ENCODE results near the gene STAC.
A peak's percentile ranks its signal among the peaks of the same experiment; 100 is the strongest.
"Not testable (repeated sequence)": the region's sequence is repeated elsewhere in the genome, so short reads cannot be mapped to it uniquely, and the experiment has no call there.

STAC gene

DNA sequence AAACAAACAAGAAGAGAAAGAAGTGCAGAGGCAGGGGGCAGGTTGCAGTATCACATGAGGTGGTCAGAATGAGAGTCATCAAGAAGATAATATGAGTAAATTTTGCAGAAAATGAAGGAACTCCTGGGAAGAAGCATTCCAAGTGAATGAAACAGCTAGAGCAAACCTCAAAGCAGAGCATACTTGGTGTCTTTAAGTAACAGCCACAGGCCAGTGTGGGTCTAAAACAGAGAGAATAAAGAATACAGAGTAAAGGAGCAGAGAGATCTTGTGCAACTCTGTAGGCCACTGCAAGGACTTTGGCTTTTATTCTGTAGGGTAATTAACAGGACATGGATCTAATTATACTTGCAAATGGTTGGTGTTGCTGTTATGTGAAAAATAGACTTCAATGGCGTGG is 81.3 kb downstream of the STAC start:
- Histone ChIP-seq H3K27ac (no peak overlapping the region), H3K9me3 (peaks cover 0 to 11% (median 4%) of the 10 kb centered on the region in 3 donors), H3K4me1 (peaks cover 0 to 48% (median 10%) of the 10 kb centered on the region in 4 donors), H3K27me3 (no peaks in the 10 kb centered on the region), H3K4me3 (no peak overlapping the region), H3K36me3 (peaks cover 0 to 9% (median 6%) of the 10 kb centered on the region in 3 donors)
- intact Hi-C loops (cut with DNase I; ENCODE audit: low total_unique reads): no loop called here
- TF ChIP-seq, protein P1, sequence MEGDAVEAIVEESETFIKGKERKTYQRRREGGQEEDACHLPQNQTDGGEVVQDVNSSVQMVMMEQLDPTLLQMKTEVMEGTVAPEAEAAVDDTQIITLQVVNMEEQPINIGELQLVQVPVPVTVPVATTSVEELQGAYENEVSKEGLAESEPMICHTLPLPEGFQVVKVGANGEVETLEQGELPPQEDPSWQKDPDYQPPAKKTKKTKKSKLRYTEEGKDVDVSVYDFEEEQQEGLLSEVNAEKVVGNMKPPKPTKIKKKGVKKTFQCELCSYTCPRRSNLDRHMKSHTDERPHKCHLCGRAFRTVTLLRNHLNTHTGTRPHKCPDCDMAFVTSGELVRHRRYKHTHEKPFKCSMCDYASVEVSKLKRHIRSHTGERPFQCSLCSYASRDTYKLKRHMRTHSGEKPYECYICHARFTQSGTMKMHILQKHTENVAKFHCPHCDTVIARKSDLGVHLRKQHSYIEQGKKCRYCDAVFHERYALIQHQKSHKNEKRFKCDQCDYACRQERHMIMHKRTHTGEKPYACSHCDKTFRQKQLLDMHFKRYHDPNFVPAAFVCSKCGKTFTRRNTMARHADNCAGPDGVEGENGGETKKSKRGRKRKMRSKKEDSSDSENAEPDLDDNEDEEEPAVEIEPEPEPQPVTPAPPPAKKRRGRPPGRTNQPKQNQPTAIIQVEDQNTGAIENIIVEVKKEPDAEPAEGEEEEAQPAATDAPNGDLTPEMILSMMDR (IDR thresholded peaks at IDR 0.05): no peak
- no peak for DNase-seq

DNA sequence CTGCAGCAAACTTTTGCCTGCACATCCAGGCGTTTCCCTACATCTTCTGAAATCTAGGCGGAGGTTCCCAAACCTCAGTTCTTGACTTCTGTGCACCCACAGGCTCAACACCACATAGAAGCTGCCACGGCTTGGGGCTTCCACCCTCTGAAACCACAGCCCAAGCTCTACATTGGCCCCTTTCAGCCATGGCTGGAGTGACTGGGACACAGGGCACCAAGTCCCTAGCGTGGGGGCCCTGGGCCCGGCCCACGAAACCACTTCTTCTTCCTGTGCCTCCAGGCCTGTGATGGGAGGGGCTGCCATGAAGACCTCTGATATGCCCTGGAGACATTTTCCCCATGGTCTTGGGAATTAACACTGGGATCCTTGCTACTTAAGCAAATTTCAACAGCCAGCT is 91.7 kb downstream of the STAC start:
- intact Hi-C loops (cut with DNase I; ENCODE audit: low total_unique reads): not testable (repeated sequence)

DNA sequence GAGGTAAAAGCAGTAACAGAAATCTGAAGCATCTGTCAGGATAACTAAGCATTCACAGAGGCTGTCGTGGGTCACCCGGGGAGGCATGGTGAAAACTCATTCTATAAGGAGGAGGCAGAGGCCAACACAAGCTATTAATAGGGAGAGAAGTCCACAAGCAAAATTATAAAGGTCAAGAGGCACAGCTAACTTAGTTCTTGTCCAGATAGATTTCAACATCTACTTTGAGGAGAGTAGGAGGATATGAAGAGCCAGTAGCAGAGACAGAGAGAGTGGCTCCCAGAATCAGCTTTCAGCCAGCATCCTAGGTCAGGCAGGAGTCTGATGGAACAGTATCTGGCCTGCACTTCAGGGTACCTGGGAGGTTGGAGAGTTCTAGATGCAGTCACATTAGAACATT is 95.3 kb downstream of the STAC start:
- Histone ChIP-seq H3K27me3 (no peaks in the 10 kb centered on the region), H3K27ac (no peak overlapping the region)
- intact Hi-C loops (cut with DNase I; ENCODE audit: low total_unique reads): no loop called here

More for the DNA sequence above, 91.7 kb downstream of the STAC start:
- H3K4me3 ChIP-seq, H3K36me3 ChIP-seq, DNase-seq, H3K9me3 ChIP-seq, H3K27me3 ChIP-seq, H3K27ac ChIP-seq: not testable (repeated sequence)
- peaks cover 0 to 13% (median 0%) of the 10 kb centered on the region in 4 donors for H3K4me1 ChIP-seq

DNA sequence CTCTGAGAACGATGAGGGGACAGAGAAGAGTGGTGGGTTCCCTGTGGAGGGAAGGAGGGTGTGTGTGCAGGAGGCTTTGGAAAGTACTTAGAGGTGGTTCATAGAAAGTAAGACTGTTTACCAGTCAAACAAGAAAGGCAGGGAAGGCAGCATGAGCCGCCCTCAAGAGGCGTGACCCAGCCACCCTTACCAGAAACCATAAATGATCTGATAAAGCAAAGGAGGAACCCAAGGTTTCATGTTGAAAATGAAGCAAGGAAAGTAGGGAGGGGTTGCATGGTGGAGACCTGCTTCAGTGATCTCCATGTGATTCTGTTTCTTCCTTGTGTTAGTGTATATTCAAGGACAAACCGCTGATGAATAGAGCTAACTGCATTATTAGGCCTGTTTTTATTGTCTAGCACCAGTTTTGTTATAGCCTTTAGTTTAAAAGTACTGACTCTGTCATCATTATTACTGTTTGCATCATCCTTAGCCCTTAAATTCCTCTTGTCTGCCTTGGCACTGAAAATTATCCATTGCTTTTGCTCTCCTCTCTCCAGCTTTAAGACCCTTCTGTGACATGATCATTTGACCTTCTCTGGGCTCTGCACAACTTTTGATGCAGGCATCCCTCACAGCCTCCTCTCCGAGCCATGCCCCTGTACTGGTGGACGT is 96.1 kb downstream of the STAC start:
- no peak overlapping the region for H3K4me3 ChIP-seq
- peaks cover 0 to 4% (median 0%) of the 10 kb centered on the region in 3 donors for H3K36me3 ChIP-seq
- H3K9me3 ChIP-seq: no peaks in the 10 kb centered on the region
- intact Hi-C loops (cut with DNase I; ENCODE audit: low total_unique reads): no loop called here
- DNase-seq: no peak
- TF ChIP-seq, protein P1 (IDR thresholded peaks at IDR 0.05): no peak
- H3K27ac ChIP-seq: no peak overlapping the region
- H3K27me3 ChIP-seq: no peaks in the 10 kb centered on the region
- H3K4me1 ChIP-seq: peaks cover 0 to 20% (median 0%) of the 10 kb centered on the region in 4 donors

More for the DNA sequence above, 95.3 kb downstream of the STAC start:
- peaks cover 0 to 4% (median 0%) of the 10 kb centered on the region in 3 donors for H3K36me3 ChIP-seq
- H3K4me3 ChIP-seq: no peak overlapping the region
- no peak for DNase-seq
- H3K4me1 ChIP-seq: peaks cover 0 to 13% (median 0%) of the 10 kb centered on the region in 4 donors
- H3K9me3 ChIP-seq: no peaks in the 10 kb centered on the region
- TF ChIP-seq, protein P1 (IDR thresholded peaks at IDR 0.05): no peak

DNA sequence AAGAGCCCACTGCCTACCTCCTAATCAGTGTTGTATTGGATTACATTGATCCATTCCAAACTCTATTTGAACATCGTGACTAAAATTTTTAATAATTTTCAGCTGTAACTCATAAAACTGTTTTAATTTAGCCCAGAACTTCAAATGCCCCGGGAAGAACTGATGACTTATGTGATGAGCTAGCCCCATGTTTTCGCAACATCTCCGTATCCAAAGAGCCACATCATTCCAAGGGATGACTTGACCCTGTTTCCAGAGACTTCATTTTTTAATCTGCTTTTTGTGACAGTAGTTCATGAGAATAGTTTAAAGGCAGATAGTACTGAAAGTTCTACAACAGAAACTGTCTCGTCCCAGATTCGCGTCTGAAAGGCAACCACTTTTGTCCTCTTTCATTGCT is 97.4 kb downstream of the STAC start:
- H3K36me3 ChIP-seq: peaks cover 0 to 4% (median 0%) of the 10 kb centered on the region in 3 donors
- intact Hi-C loops (cut with DNase I; ENCODE audit: low total_unique reads): no loop called here
- no peaks in the 10 kb centered on the region for H3K27me3 ChIP-seq
- H3K4me3 ChIP-seq: no peak overlapping the region
- TF ChIP-seq, protein P1 (IDR thresholded peaks at IDR 0.05): no peak
- H3K9me3 ChIP-seq: no peaks in the 10 kb centered on the region
- H3K4me1 ChIP-seq: peaks cover 0 to 20% (median 0%) of the 10 kb centered on the region in 4 donors
- peak in 1 of 2 donors; percentile 33 for DNase-seq
- no peak overlapping the region for H3K27ac ChIP-seq

DNA sequence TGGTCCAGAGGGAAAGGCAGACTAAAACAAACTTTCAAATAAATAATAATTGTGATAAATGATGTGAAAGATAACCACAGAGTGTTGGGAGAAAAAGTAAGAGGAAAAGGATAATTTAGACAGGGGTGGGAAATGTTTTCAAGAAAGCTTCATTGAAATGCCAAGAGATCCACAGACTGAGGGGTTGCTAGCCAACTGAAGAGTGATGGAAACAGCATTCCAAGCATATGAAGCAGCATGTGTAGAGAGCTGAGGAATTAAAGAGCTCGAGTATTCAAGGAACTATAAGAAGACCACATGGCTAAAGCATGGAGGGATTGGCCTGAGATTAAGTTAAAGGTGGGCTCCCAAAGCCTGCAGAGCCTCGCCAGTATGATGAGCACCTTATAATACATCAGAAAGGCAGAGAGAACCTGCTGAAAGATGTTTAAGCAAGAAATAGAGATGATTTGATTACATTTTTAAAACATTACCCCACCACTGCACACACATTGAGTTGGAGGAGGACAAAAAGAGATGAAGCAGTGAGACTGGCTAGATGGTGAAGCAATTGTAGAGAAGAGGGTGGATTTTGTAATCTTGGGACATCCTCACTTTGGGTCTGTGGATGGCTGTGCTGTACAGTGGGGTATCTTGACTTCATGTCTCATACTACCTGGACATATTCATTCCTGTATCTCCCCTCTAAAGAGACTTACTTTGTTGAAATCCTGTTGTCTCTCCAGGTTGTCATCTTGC is 100.8 kb downstream of the STAC start:
- TF ChIP-seq, protein P1 (IDR thresholded peaks at IDR 0.05): no peak
- Histone ChIP-seq H3K9me3 (no peaks in the 10 kb centered on the region), H3K27me3 (no peaks in the 10 kb centered on the region), H3K4me3 (no peak overlapping the region), H3K4me1 (peaks cover 0 to 10% (median 0%) of the 10 kb centered on the region in 4 donors), H3K36me3 (peaks cover 0 to 4% (median 4%) of the 10 kb centered on the region in 3 donors), H3K27ac (no peak overlapping the region)
- intact Hi-C loops (cut with DNase I; ENCODE audit: low total_unique reads): no loop called here
- no peak for DNase-seq
